Lower lobe of right lung (tissue), 2 donors: ENCODE measurements around the gene TMEM200A. TPM values are rescaled to one million over a fixed set of nuclear protein-coding genes. Genes with fewer than 3 reads are reported as not detected.

Experiments
- ATAC-seq, 2 donors: fragments of 200-7000 bp; cut with Tn5 transposase; one replicate each; pipeline ENCODE4 v1.9.1; 2020 to 2022; ENCODE audit warnings: mild to moderate bottlenecking in 2 of 2, moderate library complexity in 2 of 2
- DNase-seq: peaks from one replicate; pipeline ENCODE4 v3.0.0-alpha.2; 2020
- H3K27ac ChIP-seq: fragments of 200-600 bp; one replicate; pipeline ENCODE4 v1.8.0; 2022
- H3K27me3 ChIP-seq: fragments of 200-600 bp; one replicate; pipeline ENCODE4 v1.8.0; 2022; ENCODE audit warnings: low read depth
- H3K36me3 ChIP-seq: fragments of 200-600 bp; one replicate; pipeline ENCODE4 v1.8.0; 2022; ENCODE audit warnings: mild to moderate bottlenecking
- H3K4me1 ChIP-seq: fragments of 200-600 bp; one replicate; pipeline ENCODE4 v1.8.0; 2022
- H3K4me3 ChIP-seq: fragments of 200-600 bp; one replicate; pipeline ENCODE4 v1.8.0; 2022; ENCODE audit warnings: mild to moderate bottlenecking
- H3K9me3 ChIP-seq: fragments of 200-600 bp; one replicate; pipeline ENCODE4 v1.8.0; 2022
- intact Hi-C: fragments of 100-400 bp; cut with DNase I; formaldehyde crosslinking; loops from one replicate; pipeline ENCODE4 v1.11.0; 2022
- total RNA-seq: library from RNA; stranded (reverse); fragmentation: NEBNext Ultra II Directional; extraction: Animal tissue kit (Norgen Biotek cat#: 25700); gene quantifications from one replicate; pipeline ENCODE4 v1.2.1, GENCODE V29; 2021
- TF ChIP-seq, protein P1 (sequence below): fragments of 200-600 bp; IDR thresholded peaks from one replicate; pipeline ENCODE4 v1.8.0; 2022; ENCODE audit warnings: antibody characterized with exemption, mild to moderate bottlenecking
- donor health status: DM: no; HTN: yes; CAD: no; lungs with severe emphysema.

TMEM200A gene
- total RNA-seq, 1 donor from 2014 or later, result 4.3 TPM

- no peak overlapping the region for H3K4me3 ChIP-seq
- no peaks in the 10 kb centered on the region for H3K36me3 ChIP-seq
- TF ChIP-seq, protein P1, sequence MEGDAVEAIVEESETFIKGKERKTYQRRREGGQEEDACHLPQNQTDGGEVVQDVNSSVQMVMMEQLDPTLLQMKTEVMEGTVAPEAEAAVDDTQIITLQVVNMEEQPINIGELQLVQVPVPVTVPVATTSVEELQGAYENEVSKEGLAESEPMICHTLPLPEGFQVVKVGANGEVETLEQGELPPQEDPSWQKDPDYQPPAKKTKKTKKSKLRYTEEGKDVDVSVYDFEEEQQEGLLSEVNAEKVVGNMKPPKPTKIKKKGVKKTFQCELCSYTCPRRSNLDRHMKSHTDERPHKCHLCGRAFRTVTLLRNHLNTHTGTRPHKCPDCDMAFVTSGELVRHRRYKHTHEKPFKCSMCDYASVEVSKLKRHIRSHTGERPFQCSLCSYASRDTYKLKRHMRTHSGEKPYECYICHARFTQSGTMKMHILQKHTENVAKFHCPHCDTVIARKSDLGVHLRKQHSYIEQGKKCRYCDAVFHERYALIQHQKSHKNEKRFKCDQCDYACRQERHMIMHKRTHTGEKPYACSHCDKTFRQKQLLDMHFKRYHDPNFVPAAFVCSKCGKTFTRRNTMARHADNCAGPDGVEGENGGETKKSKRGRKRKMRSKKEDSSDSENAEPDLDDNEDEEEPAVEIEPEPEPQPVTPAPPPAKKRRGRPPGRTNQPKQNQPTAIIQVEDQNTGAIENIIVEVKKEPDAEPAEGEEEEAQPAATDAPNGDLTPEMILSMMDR, result no peak
- no peak for ATAC-seq
- no peak for DNase-seq
- no peaks in the 10 kb centered on the region for H3K27me3 ChIP-seq
- no peaks in the 10 kb centered on the region for H3K4me1 ChIP-seq
- no peak overlapping the region for H3K27ac ChIP-seq
- H3K9me3 ChIP-seq, result no peaks in the 10 kb centered on the region
- intact Hi-C loops, result no loop called here
Measured at GRCh38 chr6:130447374-130447773, 81.6 kb downstream of the TMEM200A start.

DNA sequence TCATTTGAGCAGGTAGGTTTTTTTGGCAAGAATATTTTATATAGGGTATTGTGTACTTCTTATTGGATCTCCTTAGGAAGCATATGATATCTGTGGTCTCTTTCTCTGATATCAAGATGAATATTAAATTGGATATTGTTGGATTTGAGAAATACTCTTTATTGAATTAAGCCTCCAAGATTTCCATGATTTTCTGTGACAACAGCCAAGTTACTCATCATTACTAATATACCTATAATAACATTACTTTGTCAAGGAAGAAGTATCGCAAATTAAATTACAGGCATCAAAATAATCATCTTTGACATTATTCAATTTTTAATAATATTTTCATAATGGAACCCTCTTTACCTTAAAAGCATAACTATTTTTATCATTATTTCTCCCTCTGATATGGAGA, 86.5 kb downstream of the TMEM200A start:
- intact Hi-C loops, result no loop called here
- no peak for DNase-seq
- TF ChIP-seq, protein P1, result no peak
- H3K36me3 ChIP-seq, result no peaks in the 10 kb centered on the region
- H3K9me3 ChIP-seq, result no peaks in the 10 kb centered on the region
- H3K4me1 ChIP-seq, result no peaks in the 10 kb centered on the region
- no peak for ATAC-seq
- H3K4me3 ChIP-seq, result no peak overlapping the region
- no peak overlapping the region for H3K27ac ChIP-seq
- no peaks in the 10 kb centered on the region for H3K27me3 ChIP-seq

DNA sequence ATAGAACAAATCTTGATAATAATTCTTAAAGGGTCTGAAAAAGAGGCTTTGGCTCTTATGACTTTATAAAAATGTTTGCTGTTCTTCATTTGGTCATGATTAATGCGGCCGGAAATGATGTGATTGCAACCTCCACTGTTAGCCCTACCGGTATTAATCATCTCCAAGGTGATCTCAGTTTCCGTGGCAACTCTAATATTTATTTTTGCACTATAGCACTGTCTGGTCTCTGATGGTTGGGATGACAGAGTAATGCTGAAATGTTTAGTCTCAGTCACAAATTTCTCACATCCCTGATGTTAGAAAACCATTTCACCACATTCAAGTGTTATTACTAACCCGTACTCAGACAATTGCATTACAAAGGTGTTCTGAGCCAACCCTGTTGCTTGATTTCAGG, 87.4 kb downstream of the TMEM200A start:
- TF ChIP-seq, protein P1, result no peak
- Histone ChIP-seq H3K27ac (no peak overlapping the region), H3K9me3 (no peaks in the 10 kb centered on the region), H3K36me3 (no peaks in the 10 kb centered on the region), H3K27me3 (no peaks in the 10 kb centered on the region), H3K4me1 (no peaks in the 10 kb centered on the region), H3K4me3 (no peak overlapping the region)
- ATAC-seq, result no peak
- intact Hi-C loops, result no loop called here
- no peak for DNase-seq

- Histone ChIP-seq H3K9me3 (no peaks in the 10 kb centered on the region), H3K27me3 (no peaks in the 10 kb centered on the region), H3K27ac (no peak overlapping the region), H3K36me3 (no peaks in the 10 kb centered on the region), H3K4me1 (no peaks in the 10 kb centered on the region), H3K4me3 (no peak overlapping the region)
- TF ChIP-seq, protein P1, result no peak
- DNase-seq (no peak), ATAC-seq (no peak)
- intact Hi-C loops, result no loop called here
Measured at GRCh38 chr6:130457605-130458004, 91.8 kb downstream of the TMEM200A start.

GRCh38 chr6:130459316-130459715, 93.5 kb downstream of the TMEM200A start:
- H3K9me3 ChIP-seq, result no peaks in the 10 kb centered on the region
- intact Hi-C loops, result no loop called here
- ATAC-seq, result no peak

More at GRCh38 chr6:130459316-130459715, 93.5 kb downstream of the TMEM200A start:
- Histone ChIP-seq H3K27me3 (no peaks in the 10 kb centered on the region), H3K36me3 (no peaks in the 10 kb centered on the region), H3K27ac (no peak overlapping the region), H3K4me1 (no peaks in the 10 kb centered on the region), H3K4me3 (no peak overlapping the region)
- DNase-seq, result no peak
- TF ChIP-seq, protein P1, result no peak
